ENCODE data around the gene TOMM20. TPM values are rescaled to one million over a fixed set of nuclear protein-coding genes. Genes with fewer than 3 reads are reported as not detected.

Gene TOMM20
- total and polyA plus RNA-seq, 9 of the 15 experiments (the other 6 are each of a cell fraction or from before 2014, with no cell fraction given) = 70.6 to 334 (median 159) TPM

GRCh38 chr1:235128456-235129328, at the start of gene TOMM20 (continued):
- TF ChIP-seq CREB5 (CRISPR knock-in tag; IDR thresholded peaks at IDR 0.05) (no peak), HDAC2 (IDR thresholded peaks at IDR 0.05) (no peak), HDGF (IDR thresholded peaks at IDR 0.05) (no peak), NR1H2 (CRISPR knock-in tag; IDR thresholded peaks at IDR 0.05) (no peak), LEF1 (IDR thresholded peaks at IDR 0.05) (no peak), ELK1 (CRISPR knock-in tag; IDR thresholded peaks at IDR 0.05) (no peak), RBM25 (IDR thresholded peaks at IDR 0.05; ENCODE audit: low read depth, low read length, severe bottlenecking) (no peak), KAT8 (IDR thresholded peaks at IDR 0.05; ENCODE audit: low read depth) (no peak), NR2C1 (IDR thresholded peaks at IDR 0.05) (peak; percentile 49), NR2C1 (tag; IDR thresholded peaks at IDR 0.05) (0 out of 2 replicates have a peak, but pooled peaks have one; percentile 22), HIVEP1 (CRISPR knock-in tag; IDR thresholded peaks at IDR 0.05) (no peak), SP1 (CRISPR knock-in tag; IDR thresholded peaks at IDR 0.05) (peak; percentile 80; the same call in 1 of the 2 replicates), TRIM25 (IDR thresholded peaks at IDR 0.05; ENCODE audit: borderline replicate concordance) (no peak), ARID4B (CRISPR knock-in tag; IDR thresholded peaks at IDR 0.05) (peak; percentile 97), NFE2L1 (tag; IDR thresholded peaks at IDR 0.05; ENCODE audit: borderline replicate concordance, low read depth) (no peak), ZBTB26 (CRISPR knock-in tag; IDR thresholded peaks at IDR 0.05) (no peak)
